ENCODE results near the gene HDAC4.

- TF ChIP-seq CTCF (IDR thresholded peaks at IDR 0.05) = no peak
- TF ChIP-seq POLR2A (IDR thresholded peaks at IDR 0.05) = no peak
- TF ChIP-seq EP300 (IDR thresholded peaks at IDR 0.05) = no peak
Measured at GRCh38 chr2:239440511-239440959, 39.7 kb upstream of the HDAC4 start.
